ENCODE results near the gene ZNF839.
"Not testable (repeated sequence)": the region's sequence is repeated elsewhere in the genome, so short reads cannot be mapped to it uniquely, and the experiment has no call there.

The ZNF839 gene

GRCh38 chr14:102319351-102320032 is at the start of gene ZNF839:
TSS of gene ZNF839 (plus strand) at chr14:102319746. CDS start at chr14:102319766, 20 bp downstream.
- DNase-seq (ENCODE audit: low read depth) = peak; percentile 84

DNA sequence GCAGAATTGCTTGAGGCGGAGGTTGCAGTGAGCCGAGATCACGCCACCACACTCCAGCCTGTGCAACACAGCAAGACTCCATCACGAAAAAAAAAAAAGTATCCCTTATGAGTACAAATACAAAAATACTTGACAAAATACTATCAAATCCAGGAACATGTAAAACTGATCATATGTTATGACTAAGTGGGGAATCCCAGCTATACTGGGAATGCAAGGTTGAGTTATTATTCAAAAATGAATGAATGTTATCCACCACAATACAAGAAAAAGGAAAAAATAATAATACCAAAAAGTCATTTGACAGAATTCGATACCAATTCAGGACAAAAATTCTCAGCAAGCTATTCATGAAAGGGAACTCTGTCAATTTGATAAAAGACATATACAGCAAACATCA is 47.2 kb upstream of the ZNF839 start:
- no peak for DNase-seq (ENCODE audit: low read depth)

DNA sequence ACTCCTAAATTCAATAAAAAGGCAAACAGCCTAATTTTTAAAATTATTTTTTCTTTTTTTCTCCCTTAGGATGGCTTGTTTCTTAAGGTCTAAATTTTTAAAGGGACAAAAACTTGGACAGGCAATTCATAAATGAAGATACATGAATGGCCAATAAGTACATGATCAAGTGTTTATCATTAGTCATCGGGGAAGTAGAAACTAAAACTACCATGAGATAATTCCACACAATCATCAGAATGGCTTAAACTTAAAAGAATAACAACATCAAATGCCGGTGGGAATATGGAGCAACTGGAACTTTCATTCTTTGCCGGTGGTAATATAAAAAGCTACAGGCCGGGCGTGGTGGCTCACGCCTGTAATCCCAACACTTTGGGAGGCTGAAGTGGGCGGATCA is 43.7 kb upstream of the ZNF839 start:
- DNase-seq (ENCODE audit: low read depth) = no peak

DNA sequence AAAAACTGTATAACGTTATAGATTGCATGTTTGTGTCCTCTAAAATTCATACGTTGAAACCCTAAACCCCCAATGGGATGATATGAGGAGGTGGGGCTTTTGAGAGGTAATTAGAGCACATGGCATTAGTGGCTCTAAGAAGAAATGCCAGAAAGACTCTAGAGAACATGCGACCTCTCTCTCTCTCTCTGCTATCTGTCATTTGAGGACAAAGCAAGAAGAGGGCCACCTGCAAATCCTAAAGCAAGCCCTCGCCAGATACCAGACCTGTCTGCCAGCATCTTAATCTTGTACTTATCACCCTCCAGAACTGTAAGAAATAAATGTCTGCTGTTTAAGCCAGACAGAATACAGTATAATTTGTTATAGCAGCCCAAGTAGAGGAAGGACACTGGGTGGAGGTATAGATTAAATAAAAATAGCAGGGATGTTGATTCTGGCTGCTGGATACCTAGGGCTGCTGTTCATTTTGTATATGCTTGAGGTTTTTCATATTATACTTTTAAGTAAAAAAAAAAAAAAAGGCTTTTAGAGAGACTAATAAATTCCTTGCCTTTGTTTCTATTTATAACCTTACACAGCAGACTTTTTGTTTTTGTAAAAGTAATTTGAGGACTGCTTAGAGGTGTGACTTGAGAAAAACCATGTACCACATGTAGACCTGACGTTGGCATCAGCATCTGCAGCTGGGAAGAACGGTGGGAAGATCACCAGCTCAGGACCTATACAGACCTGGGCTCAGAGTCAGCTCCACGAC is 41.5 kb upstream of the ZNF839 start:
- no peak for DNase-seq (ENCODE audit: low read depth)

DNA sequence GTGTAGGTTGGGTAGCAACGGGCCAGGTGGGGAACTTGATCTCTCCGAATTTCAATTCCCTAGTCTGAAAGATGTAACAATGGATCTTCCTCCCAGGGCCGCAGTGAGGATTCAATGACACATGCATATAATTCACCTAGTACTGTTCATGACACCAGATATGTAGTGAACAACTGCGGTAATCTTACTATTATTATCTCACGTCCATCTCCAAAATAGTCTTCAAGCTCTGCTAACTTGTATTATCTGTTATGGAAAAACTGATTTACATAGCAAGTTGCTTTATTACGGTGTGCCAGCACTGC is 41.0 kb upstream of the ZNF839 start:
- DNase-seq (ENCODE audit: low read depth) = no peak

- DNase-seq (ENCODE audit: low read depth) = no peak
Observed at GRCh38 chr14:102279282-102279681, 40.3 kb upstream of the ZNF839 start.

DNA sequence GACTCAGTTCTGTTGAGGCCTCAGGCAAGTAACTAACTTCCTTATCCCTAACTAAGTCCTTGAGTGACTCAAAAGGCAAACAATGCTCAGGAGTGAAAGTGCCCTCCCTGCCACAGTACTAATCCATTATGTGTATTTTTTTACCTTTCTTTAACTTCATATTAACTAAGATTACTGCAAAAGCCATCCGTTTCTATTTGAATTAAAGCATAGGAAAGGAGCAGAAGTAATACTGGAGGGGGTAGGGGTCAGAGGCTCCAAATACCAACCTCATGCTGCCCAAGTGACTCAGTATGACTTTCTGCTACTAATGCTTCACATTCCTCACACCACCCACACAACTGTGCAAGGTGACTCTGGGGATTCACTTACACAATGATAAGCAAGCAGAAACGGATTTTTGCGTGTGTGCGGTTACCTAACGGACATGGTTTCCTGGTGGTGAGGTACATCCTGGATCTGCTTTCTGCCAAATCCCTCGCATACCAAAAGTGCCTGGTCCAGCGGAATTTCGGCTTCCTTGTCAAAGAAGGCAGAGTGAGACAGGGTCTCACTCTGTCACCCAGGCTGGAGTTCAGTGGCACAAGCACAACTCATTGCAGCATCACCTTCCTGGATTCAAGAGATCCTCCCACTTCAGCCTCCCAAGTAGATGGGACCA is 39.7 kb upstream of the ZNF839 start:
- no peak for DNase-seq (ENCODE audit: low read depth)

DNA sequence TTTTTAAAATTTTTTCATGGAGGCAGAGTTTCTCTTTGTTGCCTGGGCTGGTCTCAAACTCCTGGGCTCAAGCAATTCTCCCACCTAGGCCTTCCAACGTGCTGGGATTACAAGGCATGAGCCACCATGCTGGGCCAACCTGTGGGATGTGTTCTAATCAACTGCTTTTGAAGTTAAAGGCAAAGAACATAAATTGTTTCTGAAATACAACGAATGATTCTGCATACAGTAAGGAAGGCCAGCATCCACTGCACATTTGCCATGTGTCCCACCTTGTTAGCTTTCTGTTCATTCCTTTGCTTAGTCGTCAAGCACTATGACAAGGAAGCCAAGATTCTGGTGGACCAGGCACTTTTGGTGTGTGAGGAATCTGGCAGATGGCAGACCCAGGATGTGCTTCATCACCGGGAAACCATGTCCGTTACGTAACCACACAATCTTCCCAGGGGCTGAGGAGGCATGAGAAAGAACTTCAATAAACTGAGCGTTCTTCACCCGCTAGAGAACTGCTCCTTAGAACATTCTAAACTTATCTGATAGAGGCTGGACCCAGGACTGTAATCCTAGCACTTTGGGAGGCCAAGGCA is 39.1 kb upstream of the ZNF839 start:
- no peak for DNase-seq (ENCODE audit: low read depth)

GRCh38 chr14:102282751-102283465 is 36.6 kb upstream of the ZNF839 start:
- no peak for DNase-seq (ENCODE audit: low read depth)

- DNase-seq (ENCODE audit: low read depth) = no peak
Observed at GRCh38 chr14:102283631-102284129, 35.9 kb upstream of the ZNF839 start.

DNA sequence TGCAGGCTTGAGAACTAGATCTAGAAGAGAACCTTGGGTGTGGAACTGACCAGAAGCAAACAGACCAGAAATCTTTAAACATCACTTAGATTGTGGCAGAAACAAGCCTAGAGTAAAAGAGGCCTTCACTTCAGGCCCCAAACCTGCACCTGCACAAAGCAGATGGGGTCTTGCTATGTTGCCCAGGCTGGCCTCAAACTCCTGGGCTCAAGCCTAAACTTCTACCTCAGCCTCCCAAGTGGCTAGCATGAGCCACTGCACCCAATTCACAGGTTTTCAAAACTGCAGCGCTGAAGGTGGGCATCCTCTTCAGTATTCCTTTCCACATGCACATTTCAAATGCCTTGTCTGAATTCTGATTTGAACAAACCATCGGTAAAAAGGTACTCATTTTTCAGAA is 34.4 kb upstream of the ZNF839 start:
- no peak for DNase-seq (ENCODE audit: low read depth)

- DNase-seq (ENCODE audit: low read depth) = no peak
Observed at GRCh38 chr14:102288139-102288538, 31.4 kb upstream of the ZNF839 start.

DNA sequence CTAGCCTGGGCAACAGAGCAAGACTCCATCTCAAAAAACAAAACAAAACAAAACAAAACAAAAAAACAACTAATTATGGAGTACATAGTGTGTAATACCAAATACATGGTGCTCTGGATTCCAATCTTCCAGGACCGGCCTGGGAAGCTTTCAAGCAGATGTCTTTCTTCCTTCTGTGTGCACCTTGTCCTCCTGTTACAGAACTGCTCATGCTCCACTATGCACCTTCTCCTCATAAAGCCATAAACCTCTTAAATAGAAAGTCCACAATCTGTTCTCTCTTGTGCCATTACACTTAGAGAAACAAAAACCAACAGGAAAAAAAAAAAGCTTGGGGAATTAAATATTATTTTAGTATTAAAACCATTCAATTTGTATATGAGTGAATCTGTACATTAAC is 27.1 kb upstream of the ZNF839 start:
- no peak for DNase-seq (ENCODE audit: low read depth)

DNA sequence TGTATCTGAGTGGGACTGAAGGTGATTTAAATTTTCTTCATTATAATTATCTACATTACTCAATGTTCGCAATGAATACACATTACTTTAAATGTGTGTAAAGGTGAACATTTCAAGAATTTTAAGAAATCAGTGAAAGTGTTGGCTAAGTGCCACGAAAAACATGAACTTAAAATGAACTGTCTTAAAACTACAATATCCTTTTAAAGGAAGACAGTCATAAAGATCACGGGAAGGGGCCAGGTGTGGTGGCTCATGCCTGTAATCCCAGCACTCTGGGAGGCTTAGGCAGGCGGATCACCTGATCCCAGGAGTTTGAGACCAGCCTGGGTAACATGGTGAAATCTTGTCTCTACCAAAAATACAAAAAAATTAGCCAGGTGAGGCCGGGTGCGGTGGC is 25.8 kb upstream of the ZNF839 start:
- no peak for DNase-seq (ENCODE audit: low read depth)

DNA sequence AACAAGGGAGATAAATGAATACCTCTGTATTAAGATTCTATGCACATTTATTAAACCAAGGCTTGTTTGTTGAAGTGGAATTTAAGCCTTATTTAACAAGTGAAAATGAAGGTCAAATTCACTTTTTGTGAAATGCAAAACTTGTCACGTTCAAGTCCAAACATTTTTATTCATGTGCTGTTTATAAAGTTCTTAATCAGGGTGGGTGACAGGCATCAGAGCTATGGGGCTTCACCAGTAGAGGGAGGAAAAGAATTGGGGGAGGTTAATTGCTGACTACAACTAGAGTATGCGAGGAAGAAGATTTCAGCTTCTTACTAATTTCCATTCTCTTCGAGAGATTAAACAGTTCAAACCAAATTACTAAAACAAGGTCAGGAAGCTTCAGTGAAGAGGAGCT is 24.3 kb upstream of the ZNF839 start:
- DNase-seq (ENCODE audit: low read depth) = no peak

GRCh38 chr14:102297436-102298170 is 21.9 kb upstream of the ZNF839 start:
- no peak for DNase-seq (ENCODE audit: low read depth)

GRCh38 chr14:102298303-102299070 is 21.1 kb upstream of the ZNF839 start:
- DNase-seq (ENCODE audit: low read depth) = not testable (repeated sequence)

DNA sequence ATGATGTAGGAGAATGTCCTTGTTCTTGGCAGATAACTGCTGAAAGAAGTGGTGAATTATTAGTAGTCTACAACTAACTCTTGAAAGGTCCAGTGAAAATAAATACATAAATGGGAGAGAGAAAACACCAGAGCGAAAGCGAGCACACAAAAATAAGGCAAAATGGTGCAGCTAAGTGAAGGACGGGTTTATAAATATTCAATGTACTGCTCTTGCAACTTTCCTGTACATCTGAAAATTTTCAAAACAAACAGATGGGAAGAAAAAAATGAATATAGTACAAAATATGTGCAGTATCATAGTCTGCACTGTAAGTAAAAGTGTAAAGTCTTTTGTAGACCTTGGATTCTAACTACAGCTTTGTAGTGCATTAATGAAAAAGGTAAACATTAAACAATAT is 15.9 kb upstream of the ZNF839 start:
- no peak for DNase-seq (ENCODE audit: low read depth)

GRCh38 chr14:102304611-102305506 is 14.7 kb upstream of the ZNF839 start, which contains the start of gene MOK:
TSS of gene MOK (minus strand) at chr14:102305164. CDS start at chr14:102304968, 196 bp downstream.
- peak; percentile 92 for DNase-seq (ENCODE audit: low read depth)

Measured in T-helper 22 cell (primary cell).